ENCODE data around the gene RIBC2.
"Not testable (repeated sequence)": the region's sequence is repeated elsewhere in the genome, so short reads cannot be mapped to it uniquely, and the experiment has no call there.

RIBC2 gene

DNA sequence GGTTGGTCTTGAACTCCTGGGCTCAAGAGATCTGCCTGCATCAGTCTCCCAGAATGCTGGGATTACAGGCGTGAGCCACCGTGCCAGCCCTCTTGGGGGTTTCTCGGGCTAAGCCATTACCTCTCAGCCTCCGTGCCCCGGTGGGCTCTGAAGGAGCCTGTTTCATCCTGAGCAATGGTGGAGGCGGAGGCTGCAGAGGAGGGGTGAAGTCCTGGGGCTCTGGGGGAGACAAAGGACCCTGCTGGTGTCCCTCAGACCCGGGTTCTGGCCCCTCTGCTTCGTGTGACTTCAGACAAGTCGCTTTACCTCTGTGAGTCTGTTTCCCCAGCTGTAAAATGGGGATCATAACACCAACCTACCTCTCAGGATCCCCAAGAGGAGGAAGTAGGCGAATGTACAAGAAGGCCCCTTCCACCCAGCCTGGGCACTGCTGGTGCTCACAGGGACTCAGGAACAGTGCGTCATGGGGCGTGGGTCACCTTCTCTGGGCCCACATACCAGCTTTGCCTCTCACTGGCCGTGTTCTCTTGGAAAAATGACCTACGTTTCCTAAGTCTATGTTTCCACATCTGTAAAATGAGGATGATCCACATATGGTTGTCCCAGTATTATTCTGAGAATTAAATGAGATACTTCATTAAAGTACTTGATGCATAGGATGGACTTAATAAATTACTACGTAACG is 36.8 kb downstream of the RIBC2 start:
- no peak for DNase-seq

DNA sequence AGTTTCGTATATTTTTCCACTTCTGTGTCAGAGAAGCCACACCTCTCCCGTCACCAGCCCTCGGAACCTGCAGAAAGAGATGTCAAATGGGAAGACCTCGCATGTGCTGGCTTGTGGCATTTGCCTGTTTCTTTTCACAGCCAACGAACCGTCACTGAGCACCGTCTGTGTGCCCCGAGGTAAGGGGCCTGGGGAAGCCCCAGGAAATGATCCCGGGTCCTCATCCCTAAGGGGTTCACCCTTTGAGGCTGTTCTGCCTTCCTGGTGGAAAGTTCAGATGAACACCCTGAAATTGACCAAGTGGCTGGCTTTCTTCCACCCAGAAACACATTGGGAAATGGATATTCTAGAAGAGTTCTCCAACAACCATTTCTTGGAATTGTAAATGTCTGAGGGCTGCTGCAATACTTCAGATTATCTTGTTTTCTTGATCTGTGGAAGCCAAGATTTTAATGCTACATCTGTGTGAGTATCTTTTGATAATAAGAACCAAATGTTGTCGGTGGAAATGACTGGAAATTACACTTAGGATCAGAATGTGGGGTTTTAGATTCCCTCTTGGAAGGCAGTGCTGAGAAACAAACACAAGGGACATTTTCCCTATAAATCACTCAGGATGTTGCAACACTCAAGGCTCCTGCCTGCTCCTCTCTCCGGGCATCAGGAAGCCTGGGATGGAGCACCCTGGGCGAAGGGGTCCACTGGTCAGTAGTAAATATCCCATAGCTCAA is 37.6 kb downstream of the RIBC2 start:
- DNase-seq, result no peak

DNA sequence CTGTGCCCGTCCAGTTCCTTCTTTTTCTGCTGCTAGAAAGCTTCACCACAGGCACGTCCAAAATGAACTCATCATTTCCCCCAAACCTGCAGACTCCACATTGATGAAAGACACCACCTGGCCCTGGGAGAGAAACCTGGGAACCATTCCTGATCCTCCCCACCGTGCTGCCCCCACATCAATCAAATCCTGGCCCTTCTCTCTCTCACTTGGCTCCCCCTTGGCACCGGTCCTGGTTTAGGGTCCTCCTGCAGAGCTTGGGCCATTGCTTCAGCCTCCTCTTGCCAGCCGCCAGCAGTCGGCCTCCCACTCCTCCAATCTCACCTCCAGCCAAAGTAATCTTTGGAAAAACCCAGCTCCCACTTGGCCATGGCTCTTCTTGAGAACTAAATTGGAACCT is 38.5 kb downstream of the RIBC2 start:
- no peak for DNase-seq

GRCh38 chr22:45452565-45453379 is 39.3 kb downstream of the RIBC2 start:
- DNase-seq, result no peak

DNA sequence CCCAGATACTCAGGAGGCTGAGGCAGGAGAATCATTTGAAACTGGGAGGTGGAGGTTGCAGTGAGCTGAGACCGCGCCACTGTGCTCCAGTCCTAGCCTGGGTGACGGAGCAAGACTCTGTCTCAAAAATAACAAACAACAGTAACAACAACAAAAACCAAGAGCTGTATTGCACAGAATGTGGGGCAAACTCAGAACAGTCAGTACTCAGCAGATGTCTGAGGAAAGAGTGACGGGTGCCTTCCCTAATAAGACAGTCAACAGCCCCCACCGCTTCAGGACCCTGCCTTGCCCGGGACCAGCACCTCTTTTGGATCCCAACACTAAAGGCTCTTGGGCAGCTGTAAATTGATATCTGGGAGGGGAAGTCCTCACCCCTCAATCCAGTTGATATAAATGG is 40.3 kb downstream of the RIBC2 start:
- DNase-seq, result no peak

GRCh38 chr22:45454275-45454674 is 40.8 kb downstream of the RIBC2 start:
- DNase-seq, result no peak

DNA sequence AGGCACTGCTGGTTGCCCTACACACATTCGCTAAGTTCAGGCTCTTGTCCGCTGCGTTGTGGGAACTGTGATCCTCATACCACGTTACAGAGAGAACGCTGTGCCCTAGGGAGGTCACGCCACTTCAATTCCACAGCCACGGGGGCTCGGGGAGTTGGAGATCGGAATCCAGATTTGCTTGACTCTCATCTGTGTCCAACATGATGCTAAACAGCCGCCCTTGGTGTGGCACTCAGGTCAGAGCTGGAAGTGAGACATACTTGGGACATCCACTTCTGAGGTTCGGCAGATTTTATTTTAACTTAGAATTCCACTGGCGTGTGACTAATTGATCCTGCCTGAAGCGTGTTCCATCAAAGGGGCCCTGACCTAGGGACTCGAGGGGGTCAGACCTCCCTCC is 41.7 kb downstream of the RIBC2 start:
- no peak for DNase-seq

- no peak for DNase-seq
Observed at GRCh38 chr22:45455621-45456020, 42.1 kb downstream of the RIBC2 start.

- DNase-seq, result no peak
Observed at GRCh38 chr22:45456811-45457210, 43.3 kb downstream of the RIBC2 start.

DNA sequence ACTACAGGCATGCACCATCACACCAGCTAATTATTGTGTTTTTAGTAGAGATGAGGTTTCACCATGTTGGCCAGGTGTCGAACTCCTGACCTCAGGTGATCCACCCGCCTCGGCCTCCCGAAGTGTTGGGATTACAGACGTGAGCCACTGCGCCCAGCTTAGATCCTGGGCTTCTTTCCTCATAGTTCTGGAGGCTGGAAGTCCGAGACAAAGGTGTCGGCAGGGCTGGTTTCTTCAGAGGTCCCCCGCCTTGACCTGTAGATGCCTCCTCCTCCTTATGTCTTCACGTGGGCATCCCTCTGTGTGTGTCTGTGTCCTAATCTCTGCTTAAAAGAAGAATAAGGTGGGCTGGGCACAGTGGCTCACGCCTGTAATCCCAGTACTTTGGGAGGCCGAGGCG is 45.0 kb downstream of the RIBC2 start:
- no peak for DNase-seq

- DNase-seq, result no peak
Observed at GRCh38 chr22:45459235-45459634, 45.7 kb downstream of the RIBC2 start.

- no peak for DNase-seq
Observed at GRCh38 chr22:45460288-45461109, 47.0 kb downstream of the RIBC2 start.

GRCh38 chr22:45462034-45462655 is 48.7 kb downstream of the RIBC2 start:
- DNase-seq, result no peak

- DNase-seq, result not testable (repeated sequence)
Observed at GRCh38 chr22:45463691-45464090, 50.2 kb downstream of the RIBC2 start.

DNA sequence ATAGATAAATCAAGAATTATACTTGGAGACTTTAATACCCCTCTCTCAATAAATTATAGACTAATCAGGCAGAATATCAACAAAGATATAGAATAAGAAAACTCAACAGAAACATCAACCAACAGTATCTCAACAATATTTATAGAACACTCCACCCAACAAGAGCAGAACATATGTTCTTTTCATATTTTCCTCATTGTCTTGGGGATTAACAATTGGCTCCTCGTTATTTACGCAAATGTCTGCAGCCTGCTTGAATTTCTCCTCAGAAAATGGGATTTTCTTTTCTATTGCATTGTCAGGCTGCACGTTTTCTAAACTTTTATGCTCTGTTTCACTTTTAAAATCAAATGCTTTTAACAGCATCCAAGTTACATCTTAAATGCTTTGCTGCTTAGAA is 52.1 kb downstream of the RIBC2 start:
- no peak for DNase-seq

GRCh38 chr22:45468872-45469271 is 55.4 kb downstream of the RIBC2 start:
- no peak for DNase-seq

DNA sequence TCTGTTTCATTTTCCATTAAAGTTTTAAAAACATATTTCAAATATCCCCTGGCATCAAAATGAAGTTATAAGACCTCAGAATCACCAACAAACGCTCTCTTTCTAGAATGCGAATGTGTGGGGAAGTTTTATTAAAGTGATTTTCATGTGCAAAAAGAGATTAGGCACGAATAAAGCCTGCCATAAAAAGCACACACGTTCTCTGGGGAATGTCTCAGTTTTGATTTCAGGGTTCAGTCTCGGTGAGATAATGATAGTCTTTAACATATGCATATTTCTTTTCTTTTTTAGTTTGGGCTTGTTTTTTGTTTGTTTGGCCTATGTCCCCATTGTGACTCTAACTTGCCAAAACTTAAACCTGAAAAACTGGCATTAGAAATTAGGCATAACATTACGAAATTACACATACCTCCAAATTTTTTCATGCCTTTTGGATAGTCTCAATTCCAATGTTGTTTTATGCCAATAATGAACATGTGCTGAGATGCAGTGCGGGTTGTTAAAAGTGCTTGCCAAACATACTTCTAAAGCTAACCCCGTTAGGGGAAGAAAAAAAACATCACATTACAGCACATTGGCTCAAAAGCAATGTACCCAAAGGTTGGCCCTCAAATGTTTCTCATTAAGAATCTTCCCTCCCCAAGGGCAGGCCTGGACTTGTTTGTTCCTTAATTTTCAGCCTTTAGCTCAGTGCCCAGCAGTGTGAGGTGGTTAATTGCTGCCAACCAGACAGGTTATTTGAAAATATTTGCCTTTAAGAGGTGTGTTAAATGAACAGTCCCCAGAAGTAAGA is 56.0 kb downstream of the RIBC2 start:
- DNase-seq, result peak; percentile 63

DNA sequence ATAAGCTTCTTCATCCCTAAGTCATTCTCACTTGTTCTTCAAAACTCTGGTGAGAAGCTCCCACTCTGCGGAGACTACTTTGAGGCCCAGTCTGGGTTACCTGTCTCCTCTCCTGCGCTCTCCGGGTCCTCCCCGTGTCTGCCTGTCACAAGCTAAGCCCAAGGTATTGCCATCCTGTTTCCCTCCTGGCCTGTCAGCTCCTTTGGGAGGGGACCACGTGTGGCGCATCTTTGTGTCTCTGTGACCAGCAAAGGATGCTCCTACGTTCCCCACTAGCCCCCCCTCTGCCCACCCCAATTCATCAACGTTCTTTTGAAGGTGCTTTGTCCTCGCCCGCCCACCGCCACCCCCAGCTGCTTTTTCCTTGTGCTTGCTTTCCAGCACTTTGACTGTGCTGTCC is 57.4 kb downstream of the RIBC2 start:
- DNase-seq, result no peak

- no peak for DNase-seq
Observed at GRCh38 chr22:45472426-45472825, 58.9 kb downstream of the RIBC2 start.

DNA sequence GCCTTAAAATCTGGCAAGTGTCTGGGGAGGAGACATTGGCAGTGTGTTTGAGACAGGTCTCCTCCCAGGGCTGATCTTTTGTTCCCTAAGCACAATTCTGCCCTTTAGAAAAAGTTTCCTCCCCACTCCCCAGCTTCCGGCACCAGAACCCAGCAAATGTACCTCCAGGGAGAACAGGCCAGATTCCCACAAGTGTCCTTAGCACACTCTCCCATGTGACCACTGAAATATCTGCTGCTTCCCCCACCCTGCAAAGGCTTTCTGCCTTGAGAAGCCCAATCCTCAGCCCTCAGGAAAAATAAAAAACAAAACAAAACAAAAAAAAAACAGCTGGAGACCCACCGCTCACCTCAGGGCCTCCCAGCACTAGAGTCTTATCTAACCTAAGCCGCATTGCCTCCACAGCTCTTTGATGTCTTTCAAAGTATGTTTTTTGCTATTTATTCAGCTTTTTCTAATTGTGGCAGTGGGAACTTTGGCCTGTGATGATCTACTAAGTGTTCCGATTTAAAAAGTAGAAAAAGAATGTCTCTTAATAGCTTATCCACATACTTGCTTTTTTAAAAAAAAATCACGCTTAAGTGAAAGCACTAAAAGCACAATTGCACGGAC is 60.2 kb downstream of the RIBC2 start:
- DNase-seq, result no peak

GRCh38 chr22:45475063-45475747 is 61.7 kb downstream of the RIBC2 start:
- peak; percentile 32 for DNase-seq

Measured in DMS 273 treated with DMSO at 0.1 percent for 48 hours (cell line).